Uterus (tissue), 4 donors: ENCODE measurements around the gene ZBTB8A. TPM values are rescaled to one million over a fixed set of nuclear protein-coding genes. Genes with fewer than 3 reads are reported as not detected.
"Not testable (repeated sequence)": the region's sequence is repeated elsewhere in the genome, so short reads cannot be mapped to it uniquely, and the experiment has no call there.

Source experiments
- DNase-seq, 2 donors: peaks; one replicate each; pipeline ENCODE4 v3.0.0-alpha.2; 2019 to 2020
- H3K27ac ChIP-seq, 2 donors: fragments of 200-600 bp; sonication (generic); 1 replicate in 1 of 2; 2 replicates in 1 of 2; pipeline ENCODE4 v1.5.1; 2016 to 2018
- H3K27me3 ChIP-seq, 2 donors: fragments of 200-600 bp; sonication (generic); one replicate each; pipeline ENCODE4 v1.5.1; 2018 to 2019; ENCODE audit warnings: control low read depth in 1 of 2
- H3K36me3 ChIP-seq, 2 donors: fragments of 200-600 bp; sonication (generic); one replicate each; pipeline ENCODE4 v1.5.1; 2019; ENCODE audit warnings: control low read depth in 1 of 2
- H3K4me1 ChIP-seq, 2 donors: fragments of 200-600 bp; sonication (generic); one replicate each; pipeline ENCODE4 v1.5.1; 2018 to 2019; ENCODE audit warnings: control low read depth in 1 of 2
- H3K4me3 ChIP-seq, 2 donors: fragments of 200-600 bp; sonication (generic); 1 replicate in 1 of 2; 2 replicates in 1 of 2; pipeline ENCODE4 v1.5.1; 2018 to 2019; ENCODE audit warnings: mild to moderate bottlenecking in 1 of 2
- H3K9me3 ChIP-seq, 2 donors: fragments of 200-600 bp; sonication (generic); one replicate each; pipeline ENCODE4 v1.5.1; 2019; ENCODE audit warnings: control low read depth in 1 of 2
- CTCF ChIP-seq, 4 experiments: fragments of 200-600 bp in 2 of 4; fragments of 450-650 bp in 2 of 4; sonication (generic) in 2 of 4; IDR thresholded peaks; one replicate each; pipeline ENCODE4 v1.5.1; 2016 to 2019; ENCODE audit warnings: antibody characterized with exemption in 4 of 4, mild to moderate bottlenecking in 2 of 4, moderate library complexity in 1 of 4
- POLR2A ChIP-seq, 2 donors: fragments of 450-650 bp; IDR thresholded peaks; one replicate each; pipeline ENCODE4 v1.6.1; 2016; ENCODE audit warnings: antibody characterized with exemption in 2 of 2, mild to moderate bottlenecking in 1 of 2, moderate library complexity in 1 of 2
- intact Hi-C: fragments of 100-400 bp; cut with DNase I; formaldehyde crosslinking; loops from one replicate; pipeline ENCODE4 v1.15.1; 2023; ENCODE audit warnings: low total_unique reads
- total RNA-seq, 4 donors: library from RNA; depleted of rRNA in 3 of 4; stranded (reverse); fragments of >200 nt in 3 of 4; gene quantifications; one replicate each; pipeline versions ENCODE4 v1.1.0 to v1.2.4, GENCODE V29; 2014 to 2023
- donor health status: DM: yes; HTN: yes; CAD: no.

The ZBTB8A gene
- total RNA-seq, 4 donors from 2014 or later = 4.1 to 42.2 (median 17.2) TPM

DNA sequence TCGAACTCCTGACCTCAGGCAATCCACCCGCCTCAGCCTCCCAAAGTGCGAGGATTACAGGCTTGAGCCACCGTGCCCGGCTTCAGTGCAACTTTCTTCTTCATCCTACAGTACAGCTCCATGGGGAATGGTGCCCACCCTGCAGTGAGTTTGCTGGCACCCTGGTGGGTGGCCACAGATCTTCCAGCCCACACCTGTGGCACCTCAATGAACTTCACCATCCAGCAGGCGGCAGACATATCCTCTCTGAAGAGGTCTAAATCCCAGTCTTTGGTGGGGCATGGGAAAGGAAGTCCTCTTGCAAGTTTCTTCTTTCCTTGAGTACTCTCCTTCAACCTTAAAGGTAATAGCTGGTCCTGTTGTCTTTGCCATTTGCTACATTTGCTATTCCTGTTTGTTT, 18.1 kb upstream of the ZBTB8A start:
- intact Hi-C loops = no loop called here

GRCh38 chr1:32525053-32525452, 14.2 kb upstream of the ZBTB8A start:
- intact Hi-C loops = no loop called here
- TF ChIP-seq CTCF (IDR thresholded peaks at IDR 0.05) (no peak), POLR2A (IDR thresholded peaks at IDR 0.05) (no peak)

More for the DNA sequence above, 18.1 kb upstream of the ZBTB8A start:
- Histone ChIP-seq H3K27ac (no peak overlapping the region), H3K4me1 (no peaks in the 10 kb centered on the region), H3K9me3 (no peaks in the 10 kb centered on the region), H3K4me3 (no peak overlapping the region), H3K27me3 (no peaks in the 10 kb centered on the region), H3K36me3 (no peaks in the 10 kb centered on the region)
- TF ChIP-seq CTCF (IDR thresholded peaks at IDR 0.05) (no peak), POLR2A (IDR thresholded peaks at IDR 0.05) (no peak)
- no peak for DNase-seq

GRCh38 chr1:32525661-32526444, 13.4 kb upstream of the ZBTB8A start:
- H3K27me3 ChIP-seq = no peaks in the 10 kb centered on the region
- DNase-seq = no peak
- no peak overlapping the region for H3K27ac ChIP-seq
- TF ChIP-seq POLR2A (IDR thresholded peaks at IDR 0.05) (no peak), CTCF (IDR thresholded peaks at IDR 0.05) (no peak)
- H3K36me3 ChIP-seq = no peaks in the 10 kb centered on the region
- no peaks in the 10 kb centered on the region for H3K9me3 ChIP-seq
- no peak overlapping the region for H3K4me3 ChIP-seq
- H3K4me1 ChIP-seq = no peaks in the 10 kb centered on the region
- intact Hi-C loops = no loop called here

More at GRCh38 chr1:32525053-32525452, 14.2 kb upstream of the ZBTB8A start:
- no peaks in the 10 kb centered on the region for H3K36me3 ChIP-seq
- no peaks in the 10 kb centered on the region for H3K4me1 ChIP-seq
- H3K27ac ChIP-seq = no peak overlapping the region
- H3K27me3 ChIP-seq = no peaks in the 10 kb centered on the region
- no peaks in the 10 kb centered on the region for H3K9me3 ChIP-seq
- no peak overlapping the region for H3K4me3 ChIP-seq
- no peak for DNase-seq

DNA sequence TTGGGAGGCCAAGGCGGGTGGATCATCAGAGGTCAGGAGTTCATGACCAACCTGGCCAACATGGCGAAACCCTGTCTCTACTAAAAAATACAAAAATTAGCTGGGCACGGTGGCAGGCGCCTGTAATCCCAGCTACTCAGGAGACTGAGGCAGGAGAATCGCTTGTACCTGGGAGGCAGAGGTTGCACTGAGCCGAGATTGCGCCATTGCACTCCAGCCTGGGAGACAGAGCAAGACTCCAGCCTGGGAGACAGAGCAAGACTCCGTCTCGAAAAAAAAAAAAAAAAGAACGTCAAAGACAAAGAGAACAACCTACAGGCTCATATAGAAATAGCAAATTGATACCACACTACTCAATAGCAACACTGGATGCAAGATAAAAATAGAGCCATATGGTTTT, 10.7 kb upstream of the ZBTB8A start:
- H3K27me3 ChIP-seq, intact Hi-C loops, H3K36me3 ChIP-seq, H3K4me3 ChIP-seq, H3K27ac ChIP-seq, DNase-seq, H3K9me3 ChIP-seq, H3K4me1 ChIP-seq: not testable (repeated sequence)

DNA sequence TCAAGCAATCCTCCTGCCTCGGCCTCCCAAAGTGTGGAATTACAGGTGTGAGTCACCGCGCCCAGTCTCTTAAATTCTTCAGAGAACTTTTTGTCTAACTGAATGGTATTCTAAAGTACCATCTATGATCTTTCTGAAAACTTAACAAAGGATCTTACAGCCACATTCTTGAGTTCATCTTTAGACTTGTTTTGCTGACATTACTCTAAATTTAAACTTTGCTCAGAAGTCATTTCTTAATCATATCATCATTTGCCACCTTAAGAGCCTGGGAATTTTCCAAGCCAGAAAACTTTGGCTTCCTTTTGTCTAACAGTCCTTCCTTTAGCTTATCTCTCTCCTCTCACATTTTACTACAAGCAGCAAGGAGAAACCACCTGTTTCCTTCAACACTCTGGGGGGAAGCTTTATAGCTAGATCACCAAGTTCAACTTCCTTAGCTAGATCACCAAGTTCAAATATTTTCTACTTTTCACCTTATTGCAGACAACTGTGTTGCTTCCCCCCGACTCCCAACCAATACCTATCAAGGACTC, 5.4 kb upstream of the ZBTB8A start:
- TF ChIP-seq POLR2A (IDR thresholded peaks at IDR 0.05) (no peak), CTCF (IDR thresholded peaks at IDR 0.05) (no peak)
- Histone ChIP-seq H3K4me1 (no peaks in the 10 kb centered on the region), H3K27me3 (no peaks in the 10 kb centered on the region), H3K36me3 (no peaks in the 10 kb centered on the region), H3K9me3 (no peaks in the 10 kb centered on the region), H3K4me3 (no peak overlapping the region), H3K27ac (no peak overlapping the region)
- no peak for DNase-seq
- intact Hi-C loops = no loop called here
